ENCODE results near the gene SYT3.
A peak's percentile ranks its signal among the peaks of the same experiment; 100 is the strongest.

SYT3 gene

GRCh38 chr19:50669302-50670101 is 29.8 kb upstream of the SYT3 start:
- Histone ChIP-seq H3K79me2 (ENCODE audit: insufficient read depth, low read length) (no peaks in the 10 kb centered on the region), H3K9me2 (replicated peaks; ENCODE audit: low read depth, low read length) (no peaks in the 10 kb centered on the region), H3K9ac (ENCODE audit: low read depth, low read length, poor library complexity, severe bottlenecking) (no peak overlapping the region), H3K36me3 (ENCODE audit: insufficient read depth, low read length) (no peaks in the 10 kb centered on the region), H2AFZ (ENCODE audit: low read length) (no peak overlapping the region), H4K20me1 (ENCODE audit: insufficient read depth, low read length, poor library complexity, severe bottlenecking) (no peaks in the 10 kb centered on the region), H3K27me3 (ENCODE audit: insufficient read depth, low read length, poor library complexity, severe bottlenecking) (no peaks in the 10 kb centered on the region), H3F3A (ENCODE audit: low read depth) (no peaks in the 10 kb centered on the region), H3K4me2 (ENCODE audit: low read depth, low read length, poor library complexity, severe bottlenecking) (no peak overlapping the region), H3K9me3 (ENCODE audit: insufficient read depth, low read depth, low read length) (no peaks in the 10 kb centered on the region), H3K4me1 (ENCODE audit: insufficient read depth, low read length, poor library complexity, severe bottlenecking) (no peaks in the 10 kb centered on the region), H3K4me3 (ENCODE audit: low read length, poor library complexity, severe bottlenecking) (no peak overlapping the region)
- TF ChIP-seq EZH2phosphoT487 (IDR thresholded peaks at IDR 0.05; ENCODE audit: borderline replicate concordance) (no peak), CTCF (conservative IDR thresholded peaks at IDR 0.05; ENCODE audit: low read length) (peak; percentile 81)

- Histone ChIP-seq H3K79me2 (ENCODE audit: insufficient read depth, low read length) (no peaks in the 10 kb centered on the region), H3F3A (ENCODE audit: low read depth) (no peaks in the 10 kb centered on the region), H3K36me3 (ENCODE audit: insufficient read depth, low read length) (no peaks in the 10 kb centered on the region), H2AFZ (ENCODE audit: low read length) (no peak overlapping the region), H3K27me3 (ENCODE audit: insufficient read depth, low read length, poor library complexity, severe bottlenecking) (no peaks in the 10 kb centered on the region), H3K4me2 (ENCODE audit: low read depth, low read length, poor library complexity, severe bottlenecking) (no peak overlapping the region), H3K4me3 (ENCODE audit: low read length, poor library complexity, severe bottlenecking) (no peak overlapping the region), H3K9ac (ENCODE audit: low read depth, low read length, poor library complexity, severe bottlenecking) (no peak overlapping the region), H4K20me1 (ENCODE audit: insufficient read depth, low read length, poor library complexity, severe bottlenecking) (no peaks in the 10 kb centered on the region), H3K9me2 (replicated peaks; ENCODE audit: low read depth, low read length) (no peaks in the 10 kb centered on the region), H3K9me3 (ENCODE audit: insufficient read depth, low read depth, low read length) (no peaks in the 10 kb centered on the region), H3K4me1 (ENCODE audit: insufficient read depth, low read length, poor library complexity, severe bottlenecking) (no peaks in the 10 kb centered on the region)
- TF ChIP-seq CTCF (conservative IDR thresholded peaks at IDR 0.05; ENCODE audit: low read length) (no peak), EZH2phosphoT487 (IDR thresholded peaks at IDR 0.05; ENCODE audit: borderline replicate concordance) (no peak)
Measured at GRCh38 chr19:50668879-50669278, 29.2 kb upstream of the SYT3 start.

GRCh38 chr19:50668416-50668815 is 28.7 kb upstream of the SYT3 start:
- no peaks in the 10 kb centered on the region for H3K27me3 ChIP-seq (ENCODE audit: insufficient read depth, low read length, poor library complexity, severe bottlenecking)

More at GRCh38 chr19:50668416-50668815, 28.7 kb upstream of the SYT3 start:
- H4K20me1 ChIP-seq (ENCODE audit: insufficient read depth, low read length, poor library complexity, severe bottlenecking): no peaks in the 10 kb centered on the region
- no peaks in the 10 kb centered on the region for H3K9me2 ChIP-seq (replicated peaks; ENCODE audit: low read depth, low read length)
- no peaks in the 10 kb centered on the region for H3K9me3 ChIP-seq (ENCODE audit: insufficient read depth, low read depth, low read length)
- no peaks in the 10 kb centered on the region for H3F3A ChIP-seq (ENCODE audit: low read depth)
- no peak overlapping the region for H3K4me2 ChIP-seq (ENCODE audit: low read depth, low read length, poor library complexity, severe bottlenecking)
- no peak overlapping the region for H3K4me3 ChIP-seq (ENCODE audit: low read length, poor library complexity, severe bottlenecking)
- H3K9ac ChIP-seq (ENCODE audit: low read depth, low read length, poor library complexity, severe bottlenecking): no peak overlapping the region
- no peaks in the 10 kb centered on the region for H3K4me1 ChIP-seq (ENCODE audit: insufficient read depth, low read length, poor library complexity, severe bottlenecking)
- no peak overlapping the region for H2AFZ ChIP-seq (ENCODE audit: low read length)
- H3K36me3 ChIP-seq (ENCODE audit: insufficient read depth, low read length): no peaks in the 10 kb centered on the region
- TF ChIP-seq CTCF (conservative IDR thresholded peaks at IDR 0.05; ENCODE audit: low read length): no peak
- TF ChIP-seq EZH2phosphoT487 (IDR thresholded peaks at IDR 0.05; ENCODE audit: borderline replicate concordance): no peak
- no peaks in the 10 kb centered on the region for H3K79me2 ChIP-seq (ENCODE audit: insufficient read depth, low read length)

Data from Loucy (cell line).